Endothelial cell (in vitro differentiated cells): ENCODE measurements around the gene PIGT. TPM values are rescaled to one million over a fixed set of nuclear protein-coding genes. Genes with fewer than 3 reads are reported as not detected.
A peak's percentile ranks its signal among the peaks of the same experiment; 100 is the strongest.

Experiments
- DNase-seq: peaks from one replicate; pipeline ENCODE4 v3.0.0; 2021; ENCODE audit warnings: low spot score
- H3K27ac Mint-ChIP-seq: one replicate; pipeline ENCODE4 v1.8.0; 2021; ENCODE audit warnings: mixed read lengths, inconsistent platforms; ENCODE audit not compliant: unreplicated experiment
- H3K27me3 Mint-ChIP-seq: one replicate; pipeline ENCODE4 v1.8.0; 2021; ENCODE audit warnings: mild to moderate bottlenecking, moderate library complexity, mixed read lengths, inconsistent platforms; ENCODE audit not compliant: unreplicated experiment
- H3K36me3 Mint-ChIP-seq: one replicate; pipeline ENCODE4 v1.8.0; 2021; ENCODE audit warnings: mild to moderate bottlenecking, low read depth, mixed read lengths, inconsistent platforms; ENCODE audit not compliant: unreplicated experiment
- H3K4me1 Mint-ChIP-seq: one replicate; pipeline ENCODE4 v1.8.0; 2021; ENCODE audit warnings: mild to moderate bottlenecking, mixed read lengths, inconsistent platforms; ENCODE audit not compliant: unreplicated experiment
- H3K4me3 Mint-ChIP-seq: one replicate; pipeline ENCODE4 v1.8.0; 2021; ENCODE audit warnings: mild to moderate bottlenecking, mixed read lengths, inconsistent platforms; ENCODE audit not compliant: unreplicated experiment
- H3K9me3 Mint-ChIP-seq: one replicate; pipeline ENCODE4 v1.8.0; 2021; ENCODE audit warnings: mixed read lengths, inconsistent platforms; ENCODE audit not compliant: unreplicated experiment
- CTCF ChIP-seq: fragments of 200-600 bp; sonication (generic); IDR thresholded peaks from one replicate; pipeline ENCODE4 v1.5.0; 2021; ENCODE audit warnings: antibody characterized with exemption; ENCODE audit not compliant: unreplicated experiment
- long read RNA-seq: library from polyadenylated mRNA; unstranded; transcript quantifications from one replicate; pipeline ENCODE4 v2.0.0, GENCODE V29; 2020; ENCODE audit not compliant: unreplicated experiment
- total RNA-seq: library from RNA; stranded (reverse); fragmentation: NEBNext Ultra II Directional; extraction: Animal tissue kit (Norgen Biotek cat#: 25700); gene quantifications from one replicate; pipeline ENCODE4 v1.2.1, GENCODE V29; 2021; ENCODE audit not compliant: unreplicated experiment

PIGT gene
- 68.6 TPM for total RNA-seq
- long read RNA-seq, transcript PIGT-202 (12 exons, 2,245 nt), result major isoform, 60 of 79 reads
- long read RNA-seq, partial matches to known transcripts, result 5 of 79 reads
- long read RNA-seq, other reads (novel, unspliced or antisense), result 5 of 79 reads

- peak; percentile 78 for DNase-seq
- Mint-ChIP-seq H3K36me3 (peaks cover 27% of the 10 kb centered on the region), H3K4me1 (peaks cover 11% of the 10 kb centered on the region), H3K27me3 (peaks cover 4% of the 10 kb centered on the region), H3K9me3 (no peaks in the 10 kb centered on the region), H3K4me3 (peak within 1 kb of the TSS; percentile 95), H3K27ac (peak within 1 kb of the TSS; percentile 81)
- TF ChIP-seq CTCF, result no peak
Observed at GRCh38 chr20:45415822-45416637, at the start of gene PIGT. PIGT (plus strand) TSS chr20:45416141; CDS start chr20:45416157, 16 bp downstream.

- H3K9me3 Mint-ChIP-seq, result no peaks in the 10 kb centered on the region
- H3K27ac Mint-ChIP-seq, result no peak overlapping the region
- TF ChIP-seq CTCF, result no peak
- no peak overlapping the region for H3K4me3 Mint-ChIP-seq
- peaks cover 8% of the 10 kb centered on the region for H3K27me3 Mint-ChIP-seq
- H3K36me3 Mint-ChIP-seq, result peaks cover 15% of the 10 kb centered on the region
- peaks cover 14% of the 10 kb centered on the region for H3K4me1 Mint-ChIP-seq
- DNase-seq, result no peak
Observed at GRCh38 chr20:45366192-45366591, 49.7 kb upstream of the PIGT start.

- Mint-ChIP-seq H3K27me3 (peaks cover 8% of the 10 kb centered on the region), H3K4me3 (no peak overlapping the region), H3K27ac (no peak overlapping the region), H3K4me1 (peaks cover 14% of the 10 kb centered on the region), H3K9me3 (no peaks in the 10 kb centered on the region), H3K36me3 (peaks cover 15% of the 10 kb centered on the region)
- DNase-seq, result no peak
- TF ChIP-seq CTCF, result no peak
Observed at GRCh38 chr20:45366631-45367030, 49.3 kb upstream of the PIGT start.

GRCh38 chr20:45367126-45367525 lies 48.8 kb upstream of the PIGT start:
- H3K27me3 Mint-ChIP-seq, result peaks cover 8% of the 10 kb centered on the region
- no peak for TF ChIP-seq CTCF
- H3K36me3 Mint-ChIP-seq, result peaks cover 15% of the 10 kb centered on the region
- no peak for DNase-seq
- H3K9me3 Mint-ChIP-seq, result no peaks in the 10 kb centered on the region
- peaks cover 14% of the 10 kb centered on the region for H3K4me1 Mint-ChIP-seq
- no peak overlapping the region for H3K4me3 Mint-ChIP-seq
- no peak overlapping the region for H3K27ac Mint-ChIP-seq
